Measurements from ENCODE around the gene LHX4. TPM values are rescaled to one million over a fixed set of nuclear protein-coding genes. Genes with fewer than 3 reads are reported as not detected.

Gene LHX4
- total RNA-seq, 1 donor from 2014 or later: 0.96 TPM

GRCh38 chr1:180280617-180281016, 50.6 kb downstream of the LHX4 start:
- H3K27me3 Mint-ChIP-seq (ENCODE audit: low read depth): no peaks in the 10 kb centered on the region
- H3K36me3 Mint-ChIP-seq (ENCODE audit: low read depth): peaks cover 16% of the 10 kb centered on the region
- no peak for TF ChIP-seq CTCF (conservative IDR thresholded peaks at IDR 0.05)
- H3K4me3 Mint-ChIP-seq: no peak overlapping the region
- H3K9me3 Mint-ChIP-seq: no peaks in the 10 kb centered on the region
- no peak for DNase-seq (ENCODE audit: low read depth, low spot score)
- no peaks in the 10 kb centered on the region for H3K4me1 Mint-ChIP-seq
- H3K27ac Mint-ChIP-seq (ENCODE audit: unreplicated experiment): no peak overlapping the region

GRCh38 chr1:180281490-180281889, 51.4 kb downstream of the LHX4 start:
- Mint-ChIP-seq H3K27me3 (ENCODE audit: low read depth) (no peaks in the 10 kb centered on the region), H3K4me1 (no peaks in the 10 kb centered on the region), H3K9me3 (no peaks in the 10 kb centered on the region), H3K36me3 (ENCODE audit: low read depth) (peaks cover 13% of the 10 kb centered on the region), H3K4me3 (no peak overlapping the region), H3K27ac (ENCODE audit: unreplicated experiment) (no peak overlapping the region)
- no peak for DNase-seq (ENCODE audit: low read depth, low spot score)
- no peak for TF ChIP-seq CTCF (conservative IDR thresholded peaks at IDR 0.05)

GRCh38 chr1:180282401-180283044, 52.5 kb downstream of the LHX4 start:
- no peak for TF ChIP-seq CTCF (conservative IDR thresholded peaks at IDR 0.05)
- Mint-ChIP-seq H3K27ac (ENCODE audit: unreplicated experiment) (no peak overlapping the region), H3K27me3 (ENCODE audit: low read depth) (no peaks in the 10 kb centered on the region), H3K9me3 (no peaks in the 10 kb centered on the region), H3K36me3 (ENCODE audit: low read depth) (peaks cover 13% of the 10 kb centered on the region), H3K4me1 (no peaks in the 10 kb centered on the region), H3K4me3 (no peak overlapping the region)
- DNase-seq (ENCODE audit: low read depth, low spot score): no peak

- TF ChIP-seq CTCF (conservative IDR thresholded peaks at IDR 0.05): no peak
- no peaks in the 10 kb centered on the region for H3K27me3 Mint-ChIP-seq (ENCODE audit: low read depth)
- H3K4me3 Mint-ChIP-seq: no peak overlapping the region
- H3K36me3 Mint-ChIP-seq (ENCODE audit: low read depth): peaks cover 8% of the 10 kb centered on the region
- no peak for DNase-seq (ENCODE audit: low read depth, low spot score)
- no peak overlapping the region for H3K27ac Mint-ChIP-seq (ENCODE audit: unreplicated experiment)
- no peaks in the 10 kb centered on the region for H3K9me3 Mint-ChIP-seq
- no peaks in the 10 kb centered on the region for H3K4me1 Mint-ChIP-seq
These were observed 53.0 kb downstream of the LHX4 start for GRCh38 chr1:180283098-180283497.

GRCh38 chr1:180286417-180286816, 56.4 kb downstream of the LHX4 start:
- no peak for DNase-seq (ENCODE audit: low read depth, low spot score)
- Mint-ChIP-seq H3K27ac (ENCODE audit: unreplicated experiment) (no peak overlapping the region), H3K27me3 (ENCODE audit: low read depth) (no peaks in the 10 kb centered on the region), H3K4me1 (no peaks in the 10 kb centered on the region), H3K36me3 (ENCODE audit: low read depth) (peaks cover 8% of the 10 kb centered on the region), H3K4me3 (no peak overlapping the region), H3K9me3 (no peaks in the 10 kb centered on the region)
- no peak for TF ChIP-seq CTCF (conservative IDR thresholded peaks at IDR 0.05)
